Measurements from ENCODE around the gene NME3. TPM values are rescaled to one million over a fixed set of nuclear protein-coding genes. Genes with fewer than 3 reads are reported as not detected.

NME3 gene
- total RNA-seq: 10 to 100 TPM; 27.4 to 37.8 (median 30.4) TPM
- polyA plus RNA-seq: 100 to 1,000 TPM; 232 to 297 TPM

GRCh38 chr16:1771188-1771863 is at the start of gene NME3:
Gene NME3, minus strand, starts transcription at chr16:1771543. Its CDS starts 9 bp downstream, at chr16:1771534.
- DNase-seq: peak; percentile 72 to 93 (median 82)
- peak within 1 kb of the TSS; percentile 89 to 97 (median 92) for H3K27ac ChIP-seq
- TF ChIP-seq, protein P1, sequence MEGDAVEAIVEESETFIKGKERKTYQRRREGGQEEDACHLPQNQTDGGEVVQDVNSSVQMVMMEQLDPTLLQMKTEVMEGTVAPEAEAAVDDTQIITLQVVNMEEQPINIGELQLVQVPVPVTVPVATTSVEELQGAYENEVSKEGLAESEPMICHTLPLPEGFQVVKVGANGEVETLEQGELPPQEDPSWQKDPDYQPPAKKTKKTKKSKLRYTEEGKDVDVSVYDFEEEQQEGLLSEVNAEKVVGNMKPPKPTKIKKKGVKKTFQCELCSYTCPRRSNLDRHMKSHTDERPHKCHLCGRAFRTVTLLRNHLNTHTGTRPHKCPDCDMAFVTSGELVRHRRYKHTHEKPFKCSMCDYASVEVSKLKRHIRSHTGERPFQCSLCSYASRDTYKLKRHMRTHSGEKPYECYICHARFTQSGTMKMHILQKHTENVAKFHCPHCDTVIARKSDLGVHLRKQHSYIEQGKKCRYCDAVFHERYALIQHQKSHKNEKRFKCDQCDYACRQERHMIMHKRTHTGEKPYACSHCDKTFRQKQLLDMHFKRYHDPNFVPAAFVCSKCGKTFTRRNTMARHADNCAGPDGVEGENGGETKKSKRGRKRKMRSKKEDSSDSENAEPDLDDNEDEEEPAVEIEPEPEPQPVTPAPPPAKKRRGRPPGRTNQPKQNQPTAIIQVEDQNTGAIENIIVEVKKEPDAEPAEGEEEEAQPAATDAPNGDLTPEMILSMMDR (IDR thresholded peaks at IDR 0.05): no peak

GRCh38 chr16:1820946-1821290 is 49.6 kb upstream of the NME3 start:
- TF ChIP-seq, protein P1 (IDR thresholded peaks at IDR 0.05): no peak
- Histone ChIP-seq H3K27ac (no peak overlapping the region), H3K4me3 (no peak overlapping the region), H3K36me3 (peaks cover 3 to 38% (median 14%) of the 10 kb centered on the region in 3 donors), H3K4me1 (peaks cover 0 to 11% (median 6%) of the 10 kb centered on the region in 3 donors), H3K9me3 (no peaks in the 10 kb centered on the region), H3K27me3 (no peaks in the 10 kb centered on the region)
- 91% methylated on average over 12 of the region's 12 CpGs for WGBS, 2 donors
- DNase-seq (no peak), ATAC-seq (no peak), FAIRE-seq (no peak)
- intact Hi-C loops (cut with DNase I): no loop called here

More at GRCh38 chr16:1771188-1771863, at the start of gene NME3:
- Histone ChIP-seq H3K4me1 (peaks cover 9 to 13% (median 9%) of the 10 kb centered on the region in 3 donors), H3K27me3 (no peaks in the 10 kb centered on the region), H3K4me3 (peak within 1 kb of the TSS; percentile 87 to 100 (median 96)), H3K36me3 (peaks cover 0 to 20% (median 0%) of the 10 kb centered on the region in 3 donors), H3K9me3 (no peaks in the 10 kb centered on the region)
- intact Hi-C loops (cut with DNase I): no loop called here
- ATAC-seq: peak; percentile 38 to 56 (median 50)
- WGBS, 2 donors: 1 to 2% methylated on average over 43 to 79 of the region's 79 CpGs
- FAIRE-seq: no peak

GRCh38 chr16:1820096-1820945 is 49.0 kb upstream of the NME3 start:
- Histone ChIP-seq H3K27me3 (no peaks in the 10 kb centered on the region), H3K4me3 (no peak overlapping the region), H3K36me3 (peaks cover 3 to 38% (median 14%) of the 10 kb centered on the region in 3 donors), H3K27ac (no peak overlapping the region), H3K9me3 (no peaks in the 10 kb centered on the region), H3K4me1 (peaks cover 0 to 7% (median 3%) of the 10 kb centered on the region in 3 donors)
- intact Hi-C loops (cut with DNase I): no loop called here
- no peak for DNase-seq
- TF ChIP-seq, protein P1 (IDR thresholded peaks at IDR 0.05): no peak
- no peak for ATAC-seq
- FAIRE-seq: no peak
- 86 to 88% methylated on average over 25 of the region's 25 CpGs for WGBS, 2 donors

DNA sequence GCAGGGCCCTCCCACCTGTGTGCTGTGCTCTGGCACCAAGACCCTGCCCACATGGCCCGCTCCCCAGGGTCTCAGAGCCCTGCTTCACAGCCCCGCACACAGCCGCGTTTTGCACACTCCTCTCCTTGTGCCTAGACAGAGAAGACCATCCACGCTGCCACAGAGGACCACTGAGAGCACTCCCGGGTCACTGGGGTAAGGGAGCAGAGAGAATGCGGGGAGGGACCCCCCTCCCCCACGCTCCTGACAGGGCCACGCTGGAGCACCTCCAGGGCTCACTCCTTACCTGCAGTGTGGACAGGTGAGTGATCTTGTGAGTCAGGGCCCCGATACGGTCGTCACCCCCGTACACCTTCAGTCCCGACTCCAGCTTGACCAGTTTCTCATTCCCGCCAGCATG is 48.3 kb upstream of the NME3 start:
- H3K27ac ChIP-seq: no peak overlapping the region
- no peaks in the 10 kb centered on the region for H3K9me3 ChIP-seq
- WGBS, 2 donors: 91 to 95% methylated on average over 15 of the region's 15 CpGs
- no peaks in the 10 kb centered on the region for H3K27me3 ChIP-seq
- TF ChIP-seq, protein P1 (IDR thresholded peaks at IDR 0.05): no peak
- DNase-seq (no peak), ATAC-seq (no peak), FAIRE-seq (no peak)
- H3K36me3 ChIP-seq: peaks cover 3 to 38% (median 14%) of the 10 kb centered on the region in 3 donors
- no peak overlapping the region for H3K4me3 ChIP-seq
- intact Hi-C loops (cut with DNase I): no loop called here
- peaks cover 0 to 3% (median 0%) of the 10 kb centered on the region in 3 donors for H3K4me1 ChIP-seq
